ENCODE measurements around the gene LIMCH1. TPM values are rescaled to one million over a fixed set of nuclear protein-coding genes. Genes with fewer than 3 reads are reported as not detected.

LIMCH1 gene
- total RNA-seq, 2 experiments from 2014 or later: not detected

DNA sequence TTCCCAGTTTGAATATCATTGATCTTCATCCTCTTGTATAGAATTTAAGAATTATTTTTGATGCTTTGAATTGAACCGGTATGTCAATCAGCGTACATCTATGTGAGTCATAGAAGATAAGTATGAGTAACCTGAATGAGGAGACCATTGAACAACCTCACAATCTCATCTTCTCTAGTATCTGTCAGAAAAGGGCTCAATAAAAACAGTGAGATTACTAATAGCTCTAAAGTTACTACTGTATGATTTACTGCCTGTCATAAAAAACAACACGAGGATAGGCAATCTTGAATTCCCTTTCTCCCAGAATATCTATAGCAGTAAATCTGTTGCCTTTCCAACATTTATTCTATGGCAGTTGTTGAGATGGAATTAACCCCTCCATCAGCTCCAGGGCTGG is 174.5 kb downstream of the LIMCH1 start:
- no peaks in the 10 kb centered on the region for H3K9me3 Mint-ChIP-seq (ENCODE audit: insufficient read depth)
- H3K27ac Mint-ChIP-seq: no peak overlapping the region
- no peak for DNase-seq
- no peaks in the 10 kb centered on the region for H3K27me3 Mint-ChIP-seq (ENCODE audit: low read depth)
- CTCF ChIA-PET: no interaction called here
- no peaks in the 10 kb centered on the region for H3K4me1 Mint-ChIP-seq (ENCODE audit: low read depth)
- no peak for ATAC-seq
- no peaks in the 10 kb centered on the region for H3K36me3 Mint-ChIP-seq (ENCODE audit: low read depth)
- H3K4me3 Mint-ChIP-seq: no peak overlapping the region
- POLR2A ChIA-PET: no interaction called here

DNA sequence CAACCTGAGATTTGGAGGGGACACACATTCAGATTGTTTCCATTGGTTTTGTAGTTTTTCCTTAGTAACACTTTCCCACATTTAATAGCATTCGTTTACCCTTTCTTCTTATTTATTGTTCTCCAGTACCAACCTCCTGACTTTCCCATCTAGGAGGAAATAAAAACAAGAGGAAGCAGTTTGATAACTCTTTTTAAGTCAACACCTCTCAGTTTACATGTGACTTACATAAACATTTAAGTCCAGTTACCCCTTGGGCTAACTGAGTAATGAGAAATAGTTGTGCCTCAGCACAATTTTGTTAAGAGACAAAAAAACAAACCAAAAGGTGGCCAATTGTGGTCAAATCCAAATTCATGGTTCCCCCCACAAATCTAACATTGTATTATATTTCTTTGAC is 175.8 kb downstream of the LIMCH1 start:
- Mint-ChIP-seq H3K36me3 (ENCODE audit: low read depth) (no peaks in the 10 kb centered on the region), H3K4me1 (ENCODE audit: low read depth) (no peaks in the 10 kb centered on the region), H3K9me3 (ENCODE audit: insufficient read depth) (no peaks in the 10 kb centered on the region), H3K27ac (no peak overlapping the region), H3K27me3 (ENCODE audit: low read depth) (no peaks in the 10 kb centered on the region), H3K4me3 (no peak overlapping the region)
- ChIA-PET CTCF (no interaction called here), POLR2A (no interaction called here)
- ATAC-seq: no peak
- DNase-seq: no peak

- DNase-seq: no peak
- ATAC-seq: no peak
- Mint-ChIP-seq H3K4me3 (no peak overlapping the region), H3K4me1 (ENCODE audit: low read depth) (no peaks in the 10 kb centered on the region), H3K36me3 (ENCODE audit: low read depth) (no peaks in the 10 kb centered on the region), H3K9me3 (ENCODE audit: insufficient read depth) (no peaks in the 10 kb centered on the region), H3K27me3 (ENCODE audit: low read depth) (no peaks in the 10 kb centered on the region), H3K27ac (no peak overlapping the region)
- ChIA-PET CTCF (no interaction called here), POLR2A (no interaction called here)
Measured at GRCh38 chr4:41714364-41715000, 176.5 kb downstream of the LIMCH1 start.

DNA sequence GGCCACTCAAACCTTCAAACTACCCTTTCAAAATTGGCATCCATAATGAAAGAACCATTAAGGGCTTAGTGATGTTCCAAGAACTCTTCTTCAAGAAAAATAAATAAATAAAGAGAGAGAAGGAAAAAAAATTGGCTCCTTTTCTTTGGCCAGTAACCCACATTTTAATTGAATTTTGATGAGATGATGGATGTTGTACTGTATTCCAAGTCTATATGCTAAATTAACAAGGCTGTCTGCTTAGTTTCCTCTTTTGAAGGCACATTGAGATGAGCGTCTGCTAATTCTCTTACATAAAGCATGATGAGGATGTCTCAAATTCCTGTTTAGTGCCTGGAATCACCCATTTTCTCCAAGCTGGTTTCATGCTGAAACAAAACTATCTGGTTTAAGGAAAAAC is 177.2 kb downstream of the LIMCH1 start:
- H3K4me1 Mint-ChIP-seq (ENCODE audit: low read depth): no peaks in the 10 kb centered on the region
- ATAC-seq (no peak), DNase-seq (no peak)
- peaks cover 3% of the 10 kb centered on the region for H3K27me3 Mint-ChIP-seq (ENCODE audit: low read depth)
- ChIA-PET CTCF (no interaction called here), POLR2A (no interaction called here)
- no peaks in the 10 kb centered on the region for H3K9me3 Mint-ChIP-seq (ENCODE audit: insufficient read depth)
- no peak overlapping the region for H3K27ac Mint-ChIP-seq
- no peak overlapping the region for H3K4me3 Mint-ChIP-seq
- no peaks in the 10 kb centered on the region for H3K36me3 Mint-ChIP-seq (ENCODE audit: low read depth)

DNA sequence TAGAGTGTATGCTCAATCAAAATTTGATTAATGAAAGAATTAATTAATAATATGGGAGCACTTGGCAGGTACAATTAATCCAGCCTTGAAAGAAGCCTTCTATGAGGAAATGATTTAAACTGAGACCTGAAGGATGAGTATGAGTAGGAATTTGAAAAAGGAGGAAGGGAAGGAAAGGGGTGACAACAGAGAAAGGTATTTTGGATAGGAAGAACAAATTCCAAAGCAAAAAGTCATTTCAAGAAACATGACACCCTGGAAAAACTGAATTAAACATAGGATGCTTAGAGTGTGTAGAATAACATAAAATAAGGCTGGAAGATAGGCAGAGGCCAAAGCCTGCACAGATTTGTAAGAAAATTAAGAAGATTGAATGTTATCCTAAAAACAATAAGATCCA is 180.9 kb downstream of the LIMCH1 start:
- Mint-ChIP-seq H3K9me3 (ENCODE audit: insufficient read depth) (no peaks in the 10 kb centered on the region), H3K4me1 (ENCODE audit: low read depth) (no peaks in the 10 kb centered on the region), H3K27me3 (ENCODE audit: low read depth) (peaks cover 3% of the 10 kb centered on the region), H3K27ac (no peak overlapping the region), H3K36me3 (ENCODE audit: low read depth) (no peaks in the 10 kb centered on the region), H3K4me3 (no peak overlapping the region)
- no peak for ATAC-seq
- ChIA-PET CTCF (no interaction called here), POLR2A (no interaction called here)
- DNase-seq: no peak

- DNase-seq (no peak), ATAC-seq (no peak)
- H3K4me3 Mint-ChIP-seq: no peak overlapping the region
- POLR2A ChIA-PET: no interaction called here
- H3K36me3 Mint-ChIP-seq (ENCODE audit: low read depth): no peaks in the 10 kb centered on the region
- CTCF ChIA-PET: no interaction called here
- H3K4me1 Mint-ChIP-seq (ENCODE audit: low read depth): no peaks in the 10 kb centered on the region
- H3K9me3 Mint-ChIP-seq (ENCODE audit: insufficient read depth): no peaks in the 10 kb centered on the region
- peaks cover 3% of the 10 kb centered on the region for H3K27me3 Mint-ChIP-seq (ENCODE audit: low read depth)
- no peak overlapping the region for H3K27ac Mint-ChIP-seq
Measured at GRCh38 chr4:41719417-41719816, 181.5 kb downstream of the LIMCH1 start.

GRCh38 chr4:41722181-41722580 is 184.2 kb downstream of the LIMCH1 start:
- no peak overlapping the region for H3K4me3 Mint-ChIP-seq
- no peak overlapping the region for H3K27ac Mint-ChIP-seq
- no peaks in the 10 kb centered on the region for H3K4me1 Mint-ChIP-seq (ENCODE audit: low read depth)
- CTCF ChIA-PET: no interaction called here
- H3K27me3 Mint-ChIP-seq (ENCODE audit: low read depth): peaks cover 3% of the 10 kb centered on the region
- no peak for ATAC-seq
- POLR2A ChIA-PET: no interaction called here
- DNase-seq: no peak
- no peaks in the 10 kb centered on the region for H3K36me3 Mint-ChIP-seq (ENCODE audit: low read depth)
- peaks cover 6% of the 10 kb centered on the region for H3K9me3 Mint-ChIP-seq (ENCODE audit: insufficient read depth)

GRCh38 chr4:41723286-41723685 is 185.3 kb downstream of the LIMCH1 start:
- Mint-ChIP-seq H3K9me3 (ENCODE audit: insufficient read depth) (peaks cover 6% of the 10 kb centered on the region), H3K4me3 (no peak overlapping the region), H3K27ac (no peak overlapping the region), H3K4me1 (ENCODE audit: low read depth) (no peaks in the 10 kb centered on the region), H3K27me3 (ENCODE audit: low read depth) (peaks cover 3% of the 10 kb centered on the region), H3K36me3 (ENCODE audit: low read depth) (no peaks in the 10 kb centered on the region)
- CTCF ChIA-PET: no interaction called here
- DNase-seq: no peak
- no peak for ATAC-seq
- POLR2A ChIA-PET: no interaction called here

- no peak overlapping the region for H3K27ac Mint-ChIP-seq
- POLR2A ChIA-PET: no interaction called here
- no peak overlapping the region for H3K4me3 Mint-ChIP-seq
- H3K36me3 Mint-ChIP-seq (ENCODE audit: low read depth): no peaks in the 10 kb centered on the region
- peaks cover 1% of the 10 kb centered on the region for H3K27me3 Mint-ChIP-seq (ENCODE audit: low read depth)
- H3K4me1 Mint-ChIP-seq (ENCODE audit: low read depth): no peaks in the 10 kb centered on the region
- peaks cover 6% of the 10 kb centered on the region for H3K9me3 Mint-ChIP-seq (ENCODE audit: insufficient read depth)
- CTCF ChIA-PET: no interaction called here
- no peak for DNase-seq
- no peak for ATAC-seq
Measured at GRCh38 chr4:41725254-41725653, 187.3 kb downstream of the LIMCH1 start.

- POLR2A ChIA-PET: no interaction called here
- ATAC-seq: no peak
- no peak overlapping the region for H3K27ac Mint-ChIP-seq
- no peaks in the 10 kb centered on the region for H3K4me1 Mint-ChIP-seq (ENCODE audit: low read depth)
- peaks cover 6% of the 10 kb centered on the region for H3K9me3 Mint-ChIP-seq (ENCODE audit: insufficient read depth)
- H3K27me3 Mint-ChIP-seq (ENCODE audit: low read depth): peaks cover 3% of the 10 kb centered on the region
- DNase-seq: no peak
- no peak overlapping the region for H3K4me3 Mint-ChIP-seq
- CTCF ChIA-PET: no interaction called here
- no peaks in the 10 kb centered on the region for H3K36me3 Mint-ChIP-seq (ENCODE audit: low read depth)
Measured at GRCh38 chr4:41727861-41728572, 190.1 kb downstream of the LIMCH1 start.

DNA sequence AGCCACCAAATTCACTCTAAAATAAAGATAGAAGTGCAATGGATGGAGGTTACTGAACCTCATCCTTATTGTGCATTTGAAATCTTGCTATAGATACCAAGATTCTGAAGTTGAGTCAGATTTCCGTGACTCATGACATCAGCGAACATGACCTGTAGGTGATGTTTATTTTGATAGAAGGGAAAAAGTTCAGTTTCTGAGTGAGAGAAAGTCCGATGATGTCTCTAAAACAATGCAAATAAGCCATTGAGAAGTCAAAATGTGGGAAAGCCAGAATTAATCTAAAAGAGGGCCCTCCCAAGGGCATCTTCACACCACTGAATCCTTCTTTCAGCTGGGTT is 190.6 kb downstream of the LIMCH1 start:
- Mint-ChIP-seq H3K4me1 (ENCODE audit: low read depth) (no peaks in the 10 kb centered on the region), H3K4me3 (no peak overlapping the region), H3K9me3 (ENCODE audit: insufficient read depth) (peaks cover 6% of the 10 kb centered on the region), H3K36me3 (ENCODE audit: low read depth) (no peaks in the 10 kb centered on the region), H3K27ac (no peak overlapping the region), H3K27me3 (ENCODE audit: low read depth) (peaks cover 3% of the 10 kb centered on the region)
- ChIA-PET POLR2A (no interaction called here), CTCF (no interaction called here)
- DNase-seq (no peak), ATAC-seq (no peak)

- DNase-seq: no peak
- no peaks in the 10 kb centered on the region for H3K36me3 Mint-ChIP-seq (ENCODE audit: low read depth)
- H3K4me1 Mint-ChIP-seq (ENCODE audit: low read depth): no peaks in the 10 kb centered on the region
- ATAC-seq: no peak
- H3K27me3 Mint-ChIP-seq (ENCODE audit: low read depth): peaks cover 3% of the 10 kb centered on the region
- POLR2A ChIA-PET: no interaction called here
- CTCF ChIA-PET: no interaction called here
- no peak overlapping the region for H3K27ac Mint-ChIP-seq
- no peaks in the 10 kb centered on the region for H3K9me3 Mint-ChIP-seq (ENCODE audit: insufficient read depth)
- no peak overlapping the region for H3K4me3 Mint-ChIP-seq
Measured at GRCh38 chr4:41731569-41732126, 193.7 kb downstream of the LIMCH1 start.

GRCh38 chr4:41734371-41734770 is 196.4 kb downstream of the LIMCH1 start:
- CTCF ChIA-PET: no interaction called here
- Mint-ChIP-seq H3K4me3 (no peak overlapping the region), H3K4me1 (ENCODE audit: low read depth) (no peaks in the 10 kb centered on the region)

More at GRCh38 chr4:41734371-41734770, 196.4 kb downstream of the LIMCH1 start:
- POLR2A ChIA-PET: no interaction called here
- H3K27ac Mint-ChIP-seq: no peak overlapping the region
- DNase-seq (no peak), ATAC-seq (no peak)
- H3K36me3 Mint-ChIP-seq (ENCODE audit: low read depth): no peaks in the 10 kb centered on the region
- no peaks in the 10 kb centered on the region for H3K9me3 Mint-ChIP-seq (ENCODE audit: insufficient read depth)
- H3K27me3 Mint-ChIP-seq (ENCODE audit: low read depth): peaks cover 3% of the 10 kb centered on the region
